Vagina (tissue), 2 donors: ENCODE measurements around the gene CBR3. TPM values are rescaled to one million over a fixed set of nuclear protein-coding genes. Genes with fewer than 3 reads are reported as not detected.

Source experiments
- DNase-seq, 2 donors: peaks; one replicate each; pipeline ENCODE4 v3.0.0-alpha.2; 2017; ENCODE audit errors: extremely low spot score in 2 of 2
- H3K27ac ChIP-seq: fragments of 200-600 bp; sonication (generic); one replicate; pipeline ENCODE4 v1.5.1; 2019
- H3K27me3 ChIP-seq: fragments of 200-600 bp; sonication (generic); one replicate; pipeline ENCODE4 v1.5.1; 2019
- H3K36me3 ChIP-seq, 2 donors: fragments of 200-600 bp; sonication (generic); one replicate each; pipeline ENCODE4 v1.5.1; 2017 to 2019
- H3K4me1 ChIP-seq: fragments of 200-600 bp; sonication (generic); one replicate; pipeline ENCODE4 v1.5.1; 2019
- H3K4me3 ChIP-seq, 2 donors: fragments of 200-600 bp; sonication (generic); 1 replicate in 1 of 2; 2 replicates in 1 of 2; pipeline ENCODE4 v1.5.1; 2016 to 2019
- H3K9me3 ChIP-seq: fragments of 200-600 bp; sonication (generic); one replicate; pipeline ENCODE4 v1.5.1; 2019
- CTCF ChIP-seq, 3 experiments: fragments of 450-650 bp in 2 of 3; fragments of 200-600 bp in 1 of 3; sonication (generic) in 1 of 3; IDR thresholded peaks; one replicate each; pipeline ENCODE4 v1.5.1; 2017 to 2019; ENCODE audit warnings: antibody characterized with exemption in 3 of 3, mild to moderate bottlenecking in 2 of 3, moderate library complexity in 2 of 3
- POLR2A ChIP-seq, 2 donors: fragments of 450-650 bp; IDR thresholded peaks; one replicate each; pipeline ENCODE4 v1.6.1; 2017; ENCODE audit warnings: antibody characterized with exemption in 2 of 2, mild to moderate bottlenecking in 2 of 2, moderate library complexity in 2 of 2
- POLR2AphosphoS5 ChIP-seq, 2 donors: sonication (generic); formaldehyde crosslinking; IDR thresholded peaks; one replicate each; pipeline ENCODE4 v1.9.0; 2017; ENCODE audit warnings: antibody characterized with exemption in 2 of 2, mild to moderate bottlenecking in 2 of 2, low read depth in 1 of 2; ENCODE audit not compliant: insufficient read depth in 1 of 2
- intact Hi-C: fragments of 100-400 bp; cut with DNase I; formaldehyde crosslinking; loops from one replicate; pipeline ENCODE4 v1.15.1; 2023
- total RNA-seq: library from RNA; depleted of rRNA; stranded (reverse); fragments of >200 nt; gene quantifications from one replicate; pipeline ENCODE4 v1.2.3, GENCODE V29; 2016

The CBR3 gene
- total RNA-seq, 1 donor from 2014 or later = 45.2 TPM

GRCh38 chr21:36184545-36184944 lies 49.7 kb downstream of the CBR3 start:
- no peak for DNase-seq
- Histone ChIP-seq H3K4me1 (peaks cover 9% of the 10 kb centered on the region), H3K36me3 (no peaks in the 10 kb centered on the region), H3K4me3 (no peak overlapping the region), H3K9me3 (no peaks in the 10 kb centered on the region), H3K27me3 (no peaks in the 10 kb centered on the region), H3K27ac (no peak overlapping the region)
- TF ChIP-seq POLR2AphosphoS5 (IDR thresholded peaks at IDR 0.05; ENCODE audit: insufficient read depth in 1 of 2, low read depth in 1 of 2) (no peak), POLR2A (IDR thresholded peaks at IDR 0.05) (no peak), CTCF (IDR thresholded peaks at IDR 0.05) (no peak)
- intact Hi-C loops = no loop called here

- Histone ChIP-seq H3K9me3 (no peaks in the 10 kb centered on the region), H3K27ac (no peak overlapping the region), H3K4me1 (peaks cover 9% of the 10 kb centered on the region), H3K27me3 (no peaks in the 10 kb centered on the region), H3K4me3 (no peak overlapping the region), H3K36me3 (no peaks in the 10 kb centered on the region)
- TF ChIP-seq POLR2A (IDR thresholded peaks at IDR 0.05) = no peak
- no peak for TF ChIP-seq CTCF (IDR thresholded peaks at IDR 0.05)
- TF ChIP-seq POLR2AphosphoS5 (IDR thresholded peaks at IDR 0.05; ENCODE audit: insufficient read depth in 1 of 2, low read depth in 1 of 2) = no peak
- no peak for DNase-seq
- intact Hi-C loops = no loop called here
Observed at GRCh38 chr21:36185523-36185922, 50.6 kb downstream of the CBR3 start.

GRCh38 chr21:36186081-36186480 lies 51.2 kb downstream of the CBR3 start:
- Histone ChIP-seq H3K27ac (no peak overlapping the region), H3K9me3 (no peaks in the 10 kb centered on the region), H3K36me3 (no peaks in the 10 kb centered on the region), H3K27me3 (no peaks in the 10 kb centered on the region), H3K4me1 (peaks cover 9% of the 10 kb centered on the region), H3K4me3 (no peak overlapping the region)
- no peak for TF ChIP-seq CTCF (IDR thresholded peaks at IDR 0.05)
- TF ChIP-seq POLR2AphosphoS5 (IDR thresholded peaks at IDR 0.05; ENCODE audit: insufficient read depth in 1 of 2, low read depth in 1 of 2) = no peak
- TF ChIP-seq POLR2A (IDR thresholded peaks at IDR 0.05) = no peak
- intact Hi-C loops = no loop called here
- no peak for DNase-seq

GRCh38 chr21:36186506-36187399 lies 51.9 kb downstream of the CBR3 start:
- H3K27me3 ChIP-seq = no peaks in the 10 kb centered on the region
- H3K4me1 ChIP-seq = peaks cover 9% of the 10 kb centered on the region
- no peaks in the 10 kb centered on the region for H3K36me3 ChIP-seq
- H3K27ac ChIP-seq = no peak overlapping the region
- DNase-seq = no peak
- H3K4me3 ChIP-seq = no peak overlapping the region
- no peak for TF ChIP-seq CTCF (IDR thresholded peaks at IDR 0.05)
- no peak for TF ChIP-seq POLR2AphosphoS5 (IDR thresholded peaks at IDR 0.05; ENCODE audit: insufficient read depth in 1 of 2, low read depth in 1 of 2)
- no peak for TF ChIP-seq POLR2A (IDR thresholded peaks at IDR 0.05)
- intact Hi-C loops = no loop called here
- no peaks in the 10 kb centered on the region for H3K9me3 ChIP-seq

- Histone ChIP-seq H3K36me3 (no peaks in the 10 kb centered on the region), H3K9me3 (no peaks in the 10 kb centered on the region), H3K4me3 (no peak overlapping the region), H3K27ac (no peak overlapping the region), H3K27me3 (no peaks in the 10 kb centered on the region), H3K4me1 (peaks cover 9% of the 10 kb centered on the region)
- TF ChIP-seq CTCF (IDR thresholded peaks at IDR 0.05) = no peak
- TF ChIP-seq POLR2AphosphoS5 (IDR thresholded peaks at IDR 0.05; ENCODE audit: insufficient read depth in 1 of 2, low read depth in 1 of 2) = no peak
- no peak for TF ChIP-seq POLR2A (IDR thresholded peaks at IDR 0.05)
- no peak for DNase-seq
- intact Hi-C loops = no loop called here
Observed at GRCh38 chr21:36188081-36188681, 53.3 kb downstream of the CBR3 start.
